KOPT-K1 (cell line): ENCODE results near the gene SOAT2.
"Not testable (repeated sequence)": the region's sequence is repeated elsewhere in the genome, so short reads cannot be mapped to it uniquely, and the experiment has no call there.

Experiments
- H3K27ac ChIP-seq: fragments of 200-600 bp; sonication (generic); 2 replicates; pipeline ENCODE4 v1.5.1; 2016; ENCODE audit warnings: antibody characterized with exemption, mild to moderate bottlenecking, low read depth, low read length; ENCODE audit not compliant: poor library complexity, severe bottlenecking
- H3K36me3 ChIP-seq: fragments of 200-600 bp; sonication (generic); 2 replicates; pipeline ENCODE4 v1.5.1; 2017; ENCODE audit warnings: antibody characterized with exemption, mild to moderate bottlenecking, low read length, moderate library complexity; ENCODE audit not compliant: insufficient read depth
- H3K9me3 ChIP-seq: fragments of 200-600 bp; sonication (generic); 2 replicates; pipeline ENCODE4 v1.5.1; 2017; ENCODE audit warnings: antibody characterized with exemption, low read length, mild to moderate bottlenecking; ENCODE audit not compliant: insufficient read depth, poor library complexity, severe bottlenecking

Gene SOAT2

DNA sequence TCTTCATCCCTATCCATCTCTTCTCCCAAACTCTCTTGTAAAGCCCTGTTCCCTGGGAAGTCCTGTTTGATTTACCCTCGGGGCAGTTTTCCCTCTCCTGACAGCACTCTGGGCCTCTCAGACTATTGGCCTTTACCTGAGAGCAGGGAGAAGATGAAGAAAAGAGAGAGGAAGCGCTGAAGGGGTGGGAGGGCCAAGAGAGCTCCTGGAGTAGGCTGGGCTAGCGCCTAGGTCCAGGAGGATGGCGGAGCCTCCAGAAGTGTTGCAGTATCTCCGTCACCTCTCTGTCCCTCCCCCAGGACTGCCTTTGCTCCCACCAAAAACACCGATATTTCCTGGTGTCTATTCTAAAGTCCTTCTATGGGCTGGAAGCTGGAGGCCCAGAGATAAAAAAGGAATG lies 11.5 kb upstream of the SOAT2 start:
- Histone ChIP-seq H3K27ac (no peak overlapping the region), H3K36me3 (no peaks in the 10 kb centered on the region), H3K9me3 (no peaks in the 10 kb centered on the region)

DNA sequence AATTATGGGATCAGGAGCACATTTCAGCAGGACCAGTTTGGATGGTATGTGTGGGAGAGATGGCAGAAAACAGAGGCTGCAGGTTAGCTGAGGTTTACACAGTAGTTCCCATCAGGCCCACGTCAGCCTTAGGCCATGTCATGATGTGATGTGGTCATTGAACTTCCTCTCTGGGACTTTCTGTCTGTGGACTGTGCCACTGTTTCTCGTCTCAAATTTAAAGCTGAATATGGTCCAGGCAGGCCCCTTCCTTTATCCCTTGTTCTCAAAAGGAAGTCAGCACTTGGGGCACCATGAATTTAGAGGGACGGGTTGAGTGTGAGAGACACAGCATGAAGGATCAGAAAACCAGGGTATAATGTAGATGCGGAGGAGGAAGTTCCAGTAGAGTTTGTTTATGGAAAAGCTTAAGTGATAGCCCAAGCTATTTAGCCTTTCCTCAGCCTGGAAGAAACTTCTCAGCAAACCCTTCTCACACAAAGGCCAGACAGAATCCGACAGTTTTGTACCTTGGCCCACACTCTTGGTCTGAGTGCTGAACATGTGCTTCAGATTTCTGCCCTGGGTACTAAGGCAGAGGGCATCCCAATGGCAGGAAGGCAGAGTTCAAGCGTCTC lies 9.4 kb upstream of the SOAT2 start:
- Histone ChIP-seq H3K9me3 (no peaks in the 10 kb centered on the region), H3K36me3 (no peaks in the 10 kb centered on the region), H3K27ac (no peak overlapping the region)

DNA sequence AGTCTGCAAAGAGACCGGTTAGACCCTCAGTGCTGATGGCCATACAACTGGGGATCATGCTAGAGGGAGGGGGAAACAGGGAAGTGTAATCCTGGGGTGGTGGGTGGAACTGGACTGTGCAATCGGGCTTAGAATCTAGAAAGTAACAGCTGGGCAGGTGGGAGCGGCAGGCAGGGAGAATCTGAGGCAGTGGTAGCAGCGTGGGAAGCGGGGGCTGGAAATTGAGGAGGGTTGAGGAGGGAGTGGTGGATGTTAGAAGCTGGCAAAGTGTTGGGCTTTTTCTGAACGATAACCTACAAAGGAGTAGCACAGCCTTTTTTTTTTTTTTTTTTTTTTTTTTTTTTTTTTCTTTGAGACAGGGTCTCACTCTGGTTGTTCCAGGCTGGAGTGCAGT lies 8.9 kb upstream of the SOAT2 start:
- H3K36me3 ChIP-seq = no peaks in the 10 kb centered on the region
- no peak overlapping the region for H3K27ac ChIP-seq
- no peaks in the 10 kb centered on the region for H3K9me3 ChIP-seq

DNA sequence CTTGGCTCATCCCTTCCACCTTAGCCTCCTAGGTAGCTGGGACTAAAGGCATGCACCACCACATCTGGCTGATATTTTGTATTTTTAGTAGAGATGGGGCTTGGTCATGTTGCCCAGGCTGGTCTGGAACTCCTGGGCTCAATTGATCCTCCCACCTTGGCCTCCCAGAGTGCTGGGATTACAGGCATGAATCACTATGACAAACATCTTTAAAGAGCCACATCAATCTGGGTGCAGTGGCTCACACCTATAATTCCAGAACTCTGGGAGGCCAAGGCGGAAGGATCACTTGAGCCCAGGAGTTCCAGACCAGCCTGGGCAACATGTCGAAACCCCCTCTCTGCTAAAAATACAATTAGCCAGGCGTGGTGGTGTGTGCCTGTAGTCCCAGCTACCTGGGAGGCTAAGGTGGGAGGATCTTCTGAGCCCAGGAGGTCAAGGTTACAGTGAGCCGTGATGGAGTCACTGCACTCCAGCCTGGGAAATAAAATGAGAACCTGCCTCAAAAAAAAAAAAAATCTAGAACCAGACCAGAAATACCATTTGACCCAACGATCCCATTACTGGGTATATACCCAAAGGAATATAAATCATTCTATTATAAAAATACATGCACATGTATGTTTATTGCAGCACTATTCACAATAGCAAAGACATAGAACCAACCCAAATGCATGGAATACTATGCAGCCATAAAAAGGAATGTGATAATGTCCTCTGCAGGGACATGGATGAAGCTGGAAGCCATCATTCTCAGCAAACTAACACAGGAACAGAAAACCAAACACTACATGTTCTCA lies 8.3 kb upstream of the SOAT2 start:
- not testable (repeated sequence) for H3K36me3 ChIP-seq, H3K9me3 ChIP-seq, H3K27ac ChIP-seq

DNA sequence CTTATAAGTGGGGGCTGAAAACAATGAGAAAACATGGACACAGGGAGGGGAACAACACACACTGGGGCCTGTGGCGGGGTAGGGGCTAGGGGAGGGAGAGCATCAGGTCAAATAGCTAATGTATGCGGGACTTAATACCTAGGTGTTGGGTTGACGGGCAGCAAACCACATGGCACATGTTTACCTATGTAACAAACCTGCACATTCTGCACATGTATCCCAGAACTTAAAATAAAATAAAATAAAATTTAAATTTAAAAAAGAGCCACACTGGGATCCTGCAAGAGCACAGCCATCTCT lies 7.7 kb upstream of the SOAT2 start:
- H3K27ac ChIP-seq, H3K36me3 ChIP-seq, H3K9me3 ChIP-seq: not testable (repeated sequence)

DNA sequence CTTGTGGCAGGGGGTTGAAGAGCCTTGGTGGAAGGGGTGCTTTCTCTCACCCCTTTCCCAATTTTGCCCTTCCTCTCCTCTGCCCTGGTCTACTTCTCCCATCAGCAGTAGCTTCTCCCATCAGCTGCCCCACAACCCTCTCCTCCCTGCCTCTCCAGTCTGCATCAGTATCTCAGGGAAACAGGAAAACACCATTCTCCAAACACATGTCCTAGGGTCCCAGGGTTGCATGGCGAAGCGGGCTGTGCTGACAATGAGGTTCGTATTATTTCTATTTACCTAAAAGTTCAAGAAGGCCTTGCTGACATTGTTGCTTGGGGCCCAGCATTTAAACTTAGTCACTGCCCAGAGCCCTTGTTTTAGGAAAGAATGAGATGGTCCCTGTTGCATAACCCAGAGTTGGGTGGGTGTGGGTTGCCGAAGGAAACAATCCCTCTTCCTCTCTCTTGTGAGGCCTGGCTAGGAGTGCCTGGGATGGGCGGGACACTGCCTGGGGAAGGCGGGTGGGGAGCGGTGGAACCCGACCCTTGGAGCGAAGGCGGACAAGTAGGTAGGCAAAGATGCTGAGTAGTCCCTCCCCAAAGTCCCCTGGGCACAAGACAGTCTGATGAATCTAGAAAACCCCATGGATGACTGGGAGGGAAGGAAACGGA lies 7.1 kb upstream of the SOAT2 start:
- Histone ChIP-seq H3K36me3 (no peaks in the 10 kb centered on the region), H3K9me3 (no peaks in the 10 kb centered on the region), H3K27ac (no peak overlapping the region)

DNA sequence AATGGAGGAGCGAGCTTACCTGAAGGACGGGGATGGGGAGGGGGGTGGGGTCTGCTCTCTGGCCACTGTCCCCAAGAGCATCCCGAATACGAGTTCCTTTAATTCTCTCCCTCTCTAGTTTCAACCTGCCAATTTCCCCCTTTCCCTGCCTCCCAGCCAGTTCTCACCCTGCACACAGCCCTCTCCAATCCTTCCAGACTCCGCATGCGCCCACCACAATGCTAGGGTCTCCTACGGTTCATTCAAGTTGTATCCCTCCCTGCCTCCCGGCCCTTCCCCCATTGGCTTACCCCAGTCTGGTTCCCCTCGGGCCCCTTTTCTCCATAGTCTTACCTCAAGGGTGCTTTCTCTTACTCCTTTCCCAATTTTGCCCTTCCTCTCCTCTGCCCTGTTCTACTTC lies 6.5 kb upstream of the SOAT2 start:
- no peak overlapping the region for H3K27ac ChIP-seq
- no peaks in the 10 kb centered on the region for H3K9me3 ChIP-seq
- no peaks in the 10 kb centered on the region for H3K36me3 ChIP-seq

DNA sequence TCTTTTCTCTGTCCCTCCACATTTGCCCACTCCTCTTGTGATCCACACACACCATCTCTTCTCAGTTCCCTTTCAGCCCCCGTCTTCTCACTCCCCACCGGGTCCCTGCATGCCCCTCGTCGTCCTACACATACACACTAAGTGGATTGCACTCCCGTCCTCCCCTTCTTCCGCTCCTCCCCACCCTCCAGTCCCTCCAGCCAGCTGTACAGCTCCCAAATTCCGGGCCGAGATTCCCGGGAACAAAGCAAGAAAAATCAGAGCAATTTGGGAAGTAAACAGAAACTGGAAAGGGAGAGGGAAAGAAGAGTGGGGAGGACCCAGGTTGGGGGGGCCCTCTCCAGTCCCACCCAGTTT lies 6.1 kb upstream of the SOAT2 start:
- H3K36me3 ChIP-seq = no peaks in the 10 kb centered on the region
- no peaks in the 10 kb centered on the region for H3K9me3 ChIP-seq
- H3K27ac ChIP-seq = no peak overlapping the region

DNA sequence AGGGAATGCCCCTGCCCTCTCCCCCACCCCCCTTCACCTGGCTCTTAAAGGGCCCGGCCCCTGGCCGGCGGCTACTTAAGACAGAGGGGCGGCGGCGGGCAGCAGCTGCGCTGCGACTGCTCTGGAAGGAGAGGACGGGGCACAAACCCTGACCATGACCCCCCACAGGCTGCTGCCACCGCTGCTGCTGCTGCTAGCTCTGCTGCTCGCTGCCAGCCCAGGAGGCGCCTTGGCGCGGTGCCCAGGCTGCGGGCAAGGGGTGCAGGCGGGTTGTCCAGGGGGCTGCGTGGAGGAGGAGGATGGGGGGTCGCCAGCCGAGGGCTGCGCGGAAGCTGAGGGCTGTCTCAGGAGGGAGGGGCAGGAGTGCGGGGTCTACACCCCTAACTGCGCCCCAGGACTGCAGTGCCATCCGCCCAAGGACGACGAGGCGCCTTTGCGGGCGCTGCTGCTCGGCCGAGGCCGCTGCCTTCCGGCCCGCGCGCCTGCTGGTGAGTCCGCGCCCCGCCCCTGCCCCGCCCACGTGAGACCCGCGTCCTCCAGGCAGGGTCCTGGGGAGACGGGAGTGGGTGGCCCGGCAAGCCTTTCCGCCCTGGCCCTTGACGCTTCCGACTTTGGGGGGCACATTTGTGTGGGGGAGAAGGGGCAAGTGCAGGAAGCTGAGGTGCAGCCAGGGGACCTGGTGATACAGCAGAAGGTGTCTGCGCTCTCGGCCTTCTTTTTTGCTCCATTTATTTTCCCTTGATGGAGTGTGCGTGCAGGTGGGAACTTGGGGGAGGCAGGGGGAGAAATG lies 5.5 kb upstream of the SOAT2 start, which contains the start of gene IGFBP6:
IGFBP6 (plus strand) TSS at position 104 of the 790 bp plus-strand sequence; CDS start at position 155, 51 bp downstream.
- peak within 1 kb of the TSS; percentile 61 for H3K27ac ChIP-seq
- H3K36me3 ChIP-seq = no peaks in the 10 kb centered on the region
- no peaks in the 10 kb centered on the region for H3K9me3 ChIP-seq

DNA sequence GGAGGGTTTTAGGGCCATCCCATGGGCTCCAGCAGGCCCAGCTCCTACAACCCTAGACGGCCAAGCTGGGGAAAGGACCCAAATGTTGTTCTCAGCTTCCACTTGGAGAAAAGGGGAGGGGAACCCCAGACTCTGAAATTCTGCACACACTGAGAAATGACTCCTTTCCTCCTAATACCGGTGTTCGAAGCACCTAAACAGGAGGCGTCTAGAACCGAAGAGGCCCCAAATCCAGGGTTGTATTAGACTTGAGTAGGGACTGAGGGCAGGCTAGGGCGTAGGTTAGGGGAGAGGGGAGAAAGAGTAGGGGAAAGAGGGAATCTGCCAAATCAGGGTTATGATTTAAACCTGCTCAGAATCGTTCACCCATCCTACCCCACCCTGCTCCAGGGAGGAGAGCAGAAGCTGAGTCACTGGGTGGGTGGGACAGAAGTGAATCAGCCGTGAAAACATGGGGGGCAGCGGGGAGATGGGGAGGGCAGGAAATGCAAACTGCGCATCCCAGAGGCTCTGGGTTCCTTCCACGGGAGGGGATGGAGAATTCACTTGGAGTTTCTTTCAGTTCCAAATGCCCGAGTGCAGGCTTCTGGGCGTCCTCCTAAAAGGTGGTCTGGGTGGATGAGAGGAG lies 4.8 kb upstream of the SOAT2 start:
- Histone ChIP-seq H3K27ac (peak overlapping the region; percentile 61), H3K36me3 (no peaks in the 10 kb centered on the region), H3K9me3 (no peaks in the 10 kb centered on the region)

DNA sequence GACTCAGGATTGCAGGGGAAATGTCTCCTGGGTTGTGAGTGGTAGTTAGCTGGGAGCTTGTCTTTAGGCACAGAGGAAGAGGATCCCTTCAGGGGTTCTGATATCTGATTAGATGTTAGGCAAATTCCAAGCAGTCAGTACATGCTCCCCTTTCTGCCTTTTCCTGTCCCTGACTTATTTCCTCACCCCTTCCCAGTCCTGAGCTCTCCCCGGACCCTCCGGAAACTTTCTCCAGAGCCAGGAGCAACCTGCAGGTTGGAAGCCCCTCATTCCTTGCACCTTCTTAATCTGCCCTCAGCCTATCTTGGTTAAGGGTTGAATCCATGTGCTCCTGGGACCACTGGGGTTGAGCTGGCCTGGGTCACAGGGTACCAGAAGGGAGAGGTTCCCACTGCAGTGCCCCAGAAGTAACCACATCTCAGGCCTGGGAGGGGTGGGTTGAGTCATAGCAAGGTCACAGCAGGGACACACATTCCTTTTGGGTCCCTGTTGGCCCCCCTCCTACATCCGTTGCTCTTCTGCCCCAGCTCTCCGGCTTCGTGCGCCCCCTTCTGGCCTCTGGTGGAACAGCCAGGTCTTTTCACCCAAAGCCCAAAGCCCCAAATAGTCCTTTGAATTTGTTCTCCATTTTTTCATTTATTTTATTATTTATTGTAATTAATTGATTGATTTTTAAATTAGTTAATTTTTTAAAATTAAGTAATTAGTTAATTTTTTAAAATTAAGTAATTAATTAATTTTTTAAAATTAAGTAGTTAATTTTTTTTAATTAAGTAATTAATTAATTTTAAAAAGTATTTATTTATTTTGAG lies 4.0 kb upstream of the SOAT2 start:
- no peaks in the 10 kb centered on the region for H3K36me3 ChIP-seq
- H3K27ac ChIP-seq = peak overlapping the region; percentile 61
- no peaks in the 10 kb centered on the region for H3K9me3 ChIP-seq

DNA sequence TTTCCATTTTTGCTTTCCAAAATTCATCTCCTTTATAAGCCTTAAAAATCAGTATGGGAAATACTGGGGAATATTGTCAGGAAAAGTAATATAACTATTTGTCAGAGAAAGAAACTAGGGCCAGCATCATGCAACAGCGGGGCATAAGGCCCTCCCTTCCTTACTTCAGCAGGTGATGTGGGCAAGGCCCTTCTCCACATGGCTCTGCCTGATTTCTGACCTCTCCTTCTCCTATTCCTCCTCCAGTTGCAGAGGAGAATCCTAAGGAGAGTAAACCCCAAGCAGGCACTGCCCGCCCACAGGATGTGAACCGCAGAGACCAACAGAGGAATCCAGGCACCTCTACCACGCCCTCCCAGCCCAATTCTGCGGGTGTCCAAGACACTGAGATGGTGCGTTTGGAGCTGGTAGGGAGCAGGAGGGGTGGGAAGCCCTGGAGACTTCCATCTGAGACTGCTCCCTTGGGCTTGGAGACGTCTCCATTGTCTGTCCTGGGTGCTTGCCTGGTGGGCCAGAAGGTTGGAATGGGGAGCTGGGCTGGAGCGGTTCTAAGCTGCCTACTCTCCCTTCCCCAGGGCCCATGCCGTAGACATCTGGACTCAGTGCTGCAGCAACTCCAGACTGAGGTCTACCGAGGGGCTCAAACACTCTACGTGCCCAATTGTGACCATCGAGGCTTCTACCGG lies 2.7 kb upstream of the SOAT2 start:
- Histone ChIP-seq H3K9me3 (no peaks in the 10 kb centered on the region), H3K36me3 (peaks cover 5% of the 10 kb centered on the region; the same call in 1 of the 2 replicates), H3K27ac (peak overlapping the region; percentile 16)

DNA sequence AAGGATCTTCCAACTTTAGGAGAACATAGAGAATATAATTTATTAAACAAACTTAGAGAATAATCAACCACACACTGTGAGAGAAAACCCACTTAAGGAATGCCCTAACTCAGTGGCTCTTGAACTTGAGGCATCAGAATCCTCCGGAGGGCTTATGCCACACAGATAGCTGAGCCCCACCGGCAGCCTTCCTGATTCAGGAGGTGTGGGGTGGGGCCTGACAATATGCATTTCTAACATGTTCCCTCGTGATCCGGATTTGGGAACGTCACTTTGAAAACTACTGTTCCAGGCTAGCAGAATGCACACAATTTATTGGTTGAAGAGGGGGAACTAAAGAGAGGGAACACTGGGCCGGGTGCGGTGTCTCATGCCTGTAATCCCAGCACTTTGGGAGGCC lies 2.0 kb upstream of the SOAT2 start:
- no peaks in the 10 kb centered on the region for H3K9me3 ChIP-seq
- peak overlapping the region; percentile 7 for H3K27ac ChIP-seq
- H3K36me3 ChIP-seq = peaks cover 11% of the 10 kb centered on the region; the same call in 1 of the 2 replicates
